Retinal pigment epithelial cell (primary cell): Measurements from ENCODE around the gene MRPS18A.

Experiments
- DNase-seq: peaks from one replicate; pipeline ENCODE4 v3.0.0-alpha.2; 2010; ENCODE audit warnings: low read depth
- H3K4me3 ChIP-seq: 2 replicates; pipeline ENCODE4 v1.5.1; 2011; ENCODE audit warnings: mild to moderate bottlenecking, low read length, control low read depth, moderate library complexity
- CTCF ChIP-seq: conservative IDR thresholded peaks from 2 replicates; pipeline ENCODE4 v1.5.1; 2011; ENCODE audit warnings: low read depth, low read length, control low read depth, inconsistent platforms

Gene MRPS18A

GRCh38 chr6:43724354-43724753, 36.8 kb upstream of the MRPS18A start:
- no peak overlapping the region for H3K4me3 ChIP-seq
- DNase-seq, result no peak
- TF ChIP-seq CTCF, result no peak

- TF ChIP-seq CTCF, result peak; percentile 80
- no peak overlapping the region for H3K4me3 ChIP-seq
- DNase-seq, result peak; percentile 43
Observed at GRCh38 chr6:43723737-43724295, 36.2 kb upstream of the MRPS18A start.

GRCh38 chr6:43722920-43723545, 35.4 kb upstream of the MRPS18A start:
- no peak overlapping the region for H3K4me3 ChIP-seq
- TF ChIP-seq CTCF, result no peak
- DNase-seq, result no peak

GRCh38 chr6:43720999-43721398, 33.4 kb upstream of the MRPS18A start:
- TF ChIP-seq CTCF, result no peak
- DNase-seq, result no peak
- no peak overlapping the region for H3K4me3 ChIP-seq

GRCh38 chr6:43719511-43719910, 31.9 kb upstream of the MRPS18A start:
- DNase-seq, result no peak
- no peak overlapping the region for H3K4me3 ChIP-seq
- no peak for TF ChIP-seq CTCF

- DNase-seq, result no peak
- no peak overlapping the region for H3K4me3 ChIP-seq
- no peak for TF ChIP-seq CTCF
Observed at GRCh38 chr6:43718387-43719105, 31.0 kb upstream of the MRPS18A start.

- no peak for DNase-seq
- no peak for TF ChIP-seq CTCF
- H3K4me3 ChIP-seq, result no peak overlapping the region
Observed at GRCh38 chr6:43717822-43718221, 30.2 kb upstream of the MRPS18A start.
